ENCODE data around the gene SMIM17. TPM values are rescaled to one million over a fixed set of nuclear protein-coding genes. Genes with fewer than 3 reads are reported as not detected.

SMIM17 gene
- under 1 TPM in 2 of 6 donors, not detected in 4; 0.29 to 0.30 TPM for total RNA-seq

GRCh38 chr19:56642711-56643459 is at the start of gene SMIM17:
Gene SMIM17, plus strand, starts transcription at chr19:56643159. Its CDS starts 2,509 bp downstream, at chr19:56645668.
- Histone ChIP-seq H3K27ac (no peak within 1 kb of the TSS), H3K4me3 (no peak within 1 kb of the TSS), H3K27me3 (peaks cover 0 to 10% (median 5%) of the 10 kb centered on the region in 4 donors), H3K4me1 (no peaks in the 10 kb centered on the region), H3K36me3 (no peaks in the 10 kb centered on the region), H3K9me3 (peaks cover 0 to 36% (median 25%) of the 10 kb centered on the region in 4 donors)
- ATAC-seq (ENCODE audit: low FRiP score in 2 of 2) (peak in 1 of 2 donors; percentile 17), DNase-seq (no peak)
- no peak for TF ChIP-seq POLR2AphosphoS5 (IDR thresholded peaks at IDR 0.05)
- no peak for TF ChIP-seq POLR2A (IDR thresholded peaks at IDR 0.05)
- TF ChIP-seq EP300 (IDR thresholded peaks at IDR 0.05) = no peak
- no peak for TF ChIP-seq CTCF (IDR thresholded peaks at IDR 0.05)
- 13 to 18% methylated on average over 25 to 43 of the region's 60 CpGs for WGBS, 2 donors

- Histone ChIP-seq H3K36me3 (no peaks in the 10 kb centered on the region), H3K27me3 (no peaks in the 10 kb centered on the region), H3K4me3 (peak overlapping the region in 3 of 4 donors; percentile 69 to 91 (median 88)), H3K27ac (peak overlapping the region in 1 of 4 donors; percentile 76), H3K9me3 (peaks cover 0 to 16% (median 9%) of the 10 kb centered on the region in 4 donors), H3K4me1 (peaks cover 6 to 18% (median 12%) of the 10 kb centered on the region in 4 donors)
- no peak for ATAC-seq (ENCODE audit: low FRiP score in 2 of 2)
- 55 to 69% methylated on average over 4 of the region's 4 CpGs for WGBS, 2 donors
- DNase-seq = no peak
- no peak for TF ChIP-seq POLR2AphosphoS5 (IDR thresholded peaks at IDR 0.05)
- no peak for TF ChIP-seq EP300 (IDR thresholded peaks at IDR 0.05)
- TF ChIP-seq POLR2A (IDR thresholded peaks at IDR 0.05) = no peak
- TF ChIP-seq CTCF (IDR thresholded peaks at IDR 0.05) = no peak
Observed at GRCh38 chr19:56594446-56594782, 48.5 kb upstream of the SMIM17 start.

GRCh38 chr19:56594783-56595547 is 48.0 kb upstream of the SMIM17 start, which contains the start of gene ZNF71:
Gene ZNF71, plus strand, starts transcription at chr19:56595302. Its CDS starts 6,257 bp downstream, at chr19:56601559.
- TF ChIP-seq EP300 (IDR thresholded peaks at IDR 0.05) (no peak), POLR2A (IDR thresholded peaks at IDR 0.05) (peak in 1 of 4 donors; percentile 51), POLR2AphosphoS5 (IDR thresholded peaks at IDR 0.05) (peak; percentile 10 to 63), CTCF (IDR thresholded peaks at IDR 0.05) (peak in 1 of 6 experiments; percentile 22)
- Histone ChIP-seq H3K27ac (peak within 1 kb of the TSS in 3 of 4 donors; percentile 71 to 78 (median 76)), H3K36me3 (no peaks in the 10 kb centered on the region), H3K4me1 (peaks cover 6 to 18% (median 12%) of the 10 kb centered on the region in 4 donors), H3K9me3 (peaks cover 0 to 15% (median 3%) of the 10 kb centered on the region in 4 donors), H3K27me3 (no peaks in the 10 kb centered on the region), H3K4me3 (peak within 1 kb of the TSS; percentile 69 to 93 (median 90))
- DNase-seq (peak; percentile 88 to 98), ATAC-seq (ENCODE audit: low FRiP score in 2 of 2) (peak; percentile 89 to 98)
- WGBS, 2 donors = 1% methylated on average over 28 to 52 of the region's 52 CpGs

GRCh38 chr19:56595548-56595899 is 47.4 kb upstream of the SMIM17 start:
- TF ChIP-seq EP300 (IDR thresholded peaks at IDR 0.05) (no peak), POLR2AphosphoS5 (IDR thresholded peaks at IDR 0.05) (no peak), CTCF (IDR thresholded peaks at IDR 0.05) (no peak), POLR2A (IDR thresholded peaks at IDR 0.05) (no peak)
- no peaks in the 10 kb centered on the region for H3K27me3 ChIP-seq
- DNase-seq (no peak), ATAC-seq (ENCODE audit: low FRiP score in 2 of 2) (peak in 1 of 2 donors; percentile 17)
- H3K9me3 ChIP-seq = peaks cover 0 to 9% (median 0%) of the 10 kb centered on the region in 4 donors
- H3K4me1 ChIP-seq = peaks cover 6 to 18% (median 12%) of the 10 kb centered on the region in 4 donors
- peak overlapping the region; percentile 69 to 93 (median 90) for H3K4me3 ChIP-seq
- H3K27ac ChIP-seq = peak overlapping the region in 3 of 4 donors; percentile 71 to 78 (median 76)
- WGBS, 2 donors = 0 to 7% methylated on average over 4 of the region's 4 CpGs
- no peaks in the 10 kb centered on the region for H3K36me3 ChIP-seq

All from upper lobe of left lung (tissue), 6 donors.